ENCODE data around the gene FOXL3. TPM values are rescaled to one million over a fixed set of nuclear protein-coding genes. Genes with fewer than 3 reads are reported as not detected.

FOXL3 gene
- total and polyA plus RNA-seq, 2 donors (not counting 1 experiment from before 2014, with no cell fraction given), result not detected

- no peak overlapping the region for H3K9ac ChIP-seq (ENCODE audit: low read length)
- no peaks in the 10 kb centered on the region for H3K79me2 ChIP-seq (ENCODE audit: control insufficient read depth, insufficient read depth, low read length)
- peaks cover 6% of the 10 kb centered on the region for H3K9me3 Mint-ChIP-seq (ENCODE audit: insufficient read depth)
- 85% methylated on average over 4 of the region's 11 CpGs for WGBS (ENCODE audit: insufficient coverage)
- H3K4me1 ChIP-seq (ENCODE audit: control insufficient read depth in 2 of 2, insufficient read depth in 2 of 2, low read length in 2 of 2), result no peaks in the 10 kb centered on the region
- H3K36me3 ChIP-seq (replicated peaks in 1 of 2; ENCODE audit: control extremely low read depth in 1 of 2, control insufficient read depth in 1 of 2, extremely low read depth in 1 of 2, insufficient read depth in 2 of 2, low read length in 1 of 2), result no peaks in the 10 kb centered on the region
- no peak overlapping the region for H2AFZ ChIP-seq (ENCODE audit: insufficient read depth, low read depth, low read length, poor library complexity, severe bottlenecking)
- no peak overlapping the region for H3K4me2 ChIP-seq (replicated peaks; ENCODE audit: low read depth, low read length, poor library complexity, severe bottlenecking)
- no peak overlapping the region for H3K27ac Mint-ChIP-seq
- ATAC-seq (ENCODE audit: low read depth) (no peak), DNase-seq (no peak)
- intact Hi-C loops (cut with micrococcal nuclease), result no loop called here
- H3K27me3 ChIP-seq (replicated peaks in 1 of 4; ENCODE audit: control extremely low read depth in 1 of 4, control insufficient read depth in 3 of 4, insufficient read depth in 4 of 4, low read length in 3 of 4), result no peaks in the 10 kb centered on the region
- H3K27ac ChIP-seq (ENCODE audit: low read length in 2 of 2), result no peak overlapping the region
- POLR2A ChIA-PET, result no interaction called here
- H3K27me3 Mint-ChIP-seq, result no peaks in the 10 kb centered on the region
- no peaks in the 10 kb centered on the region for H4K20me1 ChIP-seq (ENCODE audit: control insufficient read depth, insufficient read depth, low read length, poor library complexity, severe bottlenecking)
- no peak overlapping the region for H3K4me3 ChIP-seq (ENCODE audit: control extremely low read depth in 1 of 5, extremely low read depth in 1 of 5, insufficient read depth in 1 of 5, low read depth in 2 of 5, low read length in 4 of 5)
- no peak overlapping the region for H3K4me3 Mint-ChIP-seq
- H3K9me3 ChIP-seq (ENCODE audit: control extremely low read depth in 1 of 3, control insufficient read depth in 2 of 3, insufficient read depth in 1 of 3, low read length in 2 of 3), result peaks cover 0 to 53% (median 3%) of the 10 kb centered on the region in 3 donors
- TF ChIP-seq CTCF (IDR thresholded peaks at IDR 0.05) (no peak), EZH2 (IDR thresholded peaks at IDR 0.05; ENCODE audit: borderline replicate concordance, insufficient read depth, low read depth, low read length, poor library complexity, severe bottlenecking) (no peak)
- H3K4me1 Mint-ChIP-seq, result no peaks in the 10 kb centered on the region
- CTCF ChIA-PET, result no interaction called here
Measured at GRCh38 chr7:269721-270120, 20.2 kb upstream of the FOXL3 start.

GRCh38 chr7:270351-270983, 19.5 kb upstream of the FOXL3 start:
- H3K9ac ChIP-seq (ENCODE audit: low read length), result no peak overlapping the region
- no peak overlapping the region for H3K4me3 Mint-ChIP-seq
- H3K4me2 ChIP-seq (replicated peaks; ENCODE audit: low read depth, low read length, poor library complexity, severe bottlenecking), result no peak overlapping the region
- TF ChIP-seq CTCF (IDR thresholded peaks at IDR 0.05) (no peak), EZH2 (IDR thresholded peaks at IDR 0.05; ENCODE audit: borderline replicate concordance, insufficient read depth, low read depth, low read length, poor library complexity, severe bottlenecking) (no peak)
- CTCF ChIA-PET, result no interaction called here
- H3K4me1 Mint-ChIP-seq, result no peaks in the 10 kb centered on the region
- POLR2A ChIA-PET, result no interaction called here
- no peaks in the 10 kb centered on the region for H3K27me3 Mint-ChIP-seq
- H3K36me3 ChIP-seq (replicated peaks in 1 of 2; ENCODE audit: control extremely low read depth in 1 of 2, control insufficient read depth in 1 of 2, extremely low read depth in 1 of 2, insufficient read depth in 2 of 2, low read length in 1 of 2), result no peaks in the 10 kb centered on the region
- no peaks in the 10 kb centered on the region for H4K20me1 ChIP-seq (ENCODE audit: control insufficient read depth, insufficient read depth, low read length, poor library complexity, severe bottlenecking)
- H3K27ac Mint-ChIP-seq, result no peak overlapping the region
- 79% methylated on average over 10 of the region's 11 CpGs for WGBS (ENCODE audit: insufficient coverage)
- H3K9me3 ChIP-seq (ENCODE audit: control extremely low read depth in 1 of 3, control insufficient read depth in 2 of 3, insufficient read depth in 1 of 3, low read length in 2 of 3), result peaks cover 0 to 46% (median 3%) of the 10 kb centered on the region in 3 donors
- intact Hi-C loops (cut with micrococcal nuclease), result no loop called here
- no peaks in the 10 kb centered on the region for H3K79me2 ChIP-seq (ENCODE audit: control insufficient read depth, insufficient read depth, low read length)
- no peak for ATAC-seq (ENCODE audit: low read depth)
- no peak for DNase-seq
- no peak overlapping the region for H3K27ac ChIP-seq (ENCODE audit: low read length in 2 of 2)
- H3K9me3 Mint-ChIP-seq (ENCODE audit: insufficient read depth), result peaks cover 6% of the 10 kb centered on the region
- no peaks in the 10 kb centered on the region for H3K4me1 ChIP-seq (ENCODE audit: control insufficient read depth in 2 of 2, insufficient read depth in 2 of 2, low read length in 2 of 2)
- no peak overlapping the region for H2AFZ ChIP-seq (ENCODE audit: insufficient read depth, low read depth, low read length, poor library complexity, severe bottlenecking)
- no peaks in the 10 kb centered on the region for H3K27me3 ChIP-seq (replicated peaks in 1 of 4; ENCODE audit: control extremely low read depth in 1 of 4, control insufficient read depth in 3 of 4, insufficient read depth in 4 of 4, low read length in 3 of 4)
- H3K4me3 ChIP-seq (ENCODE audit: control extremely low read depth in 1 of 5, extremely low read depth in 1 of 5, insufficient read depth in 1 of 5, low read depth in 2 of 5, low read length in 4 of 5), result no peak overlapping the region
